ENCODE measurements around the gene CHD5. TPM values are rescaled to one million over a fixed set of nuclear protein-coding genes. Genes with fewer than 3 reads are reported as not detected.
A peak's percentile ranks its signal among the peaks of the same experiment; 100 is the strongest.

The CHD5 gene
- total RNA-seq, 1 experiment from 2014 or later, result 1.6 TPM

DNA sequence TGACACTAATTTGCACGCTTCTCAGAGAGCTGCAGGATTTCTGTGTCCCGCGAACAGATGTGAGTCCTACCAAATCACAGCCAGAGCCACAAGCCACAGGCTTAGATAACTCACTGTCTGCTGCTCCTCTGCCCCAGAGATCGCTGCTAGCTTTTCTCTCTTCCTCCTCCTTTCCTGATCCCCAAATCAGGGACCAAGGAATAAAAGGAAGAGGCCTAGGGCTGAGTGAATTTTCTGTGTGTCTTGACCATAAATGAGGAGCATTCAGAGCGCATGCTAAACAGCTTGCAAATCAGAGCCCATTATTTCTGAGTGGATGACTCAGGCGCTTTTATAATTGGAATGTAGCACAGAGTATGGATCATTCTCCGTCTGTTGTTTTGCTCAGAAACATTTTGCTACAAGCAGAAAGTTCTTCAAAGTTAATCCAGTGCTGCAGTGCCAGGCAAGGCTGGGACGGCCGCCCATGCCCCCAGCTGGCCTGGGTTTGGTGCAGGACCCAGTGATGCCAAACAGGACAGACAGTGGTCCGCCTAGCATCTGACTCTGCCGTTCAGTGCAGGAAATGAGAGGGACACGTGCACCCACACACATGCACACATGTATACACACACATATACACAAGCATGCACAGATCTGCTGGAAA is 96.2 kb downstream of the CHD5 start:
- no peak overlapping the region for H3K27ac ChIP-seq (ENCODE audit: insufficient read length, low read depth, low read length)
- peak overlapping the region; percentile 44 to 64 (median 51); a peak in 3 of 7 replicates for H3K27ac Mint-ChIP-seq
- no peaks in the 10 kb centered on the region for H3K4me1 ChIP-seq (ENCODE audit: insufficient read depth, low read length)
- H3K14ac ChIP-seq (ENCODE audit: insufficient read depth, low read length), result no peak overlapping the region
- no peak for TF ChIP-seq CTCF (conservative IDR thresholded peaks at IDR 0.05)
- no peaks in the 10 kb centered on the region for H3K36me3 Mint-ChIP-seq (ENCODE audit: insufficient read depth in 1 of 3, low read depth in 3 of 3)
- no peak overlapping the region for H2BK5ac ChIP-seq (ENCODE audit: insufficient read length, low read length)
- H2BK120ac ChIP-seq (ENCODE audit: low read depth, low read length, poor library complexity, severe bottlenecking), result no peak overlapping the region
- H3K18ac ChIP-seq (ENCODE audit: insufficient read length, low read depth, low read length), result no peak overlapping the region
- no peak overlapping the region for H2AK5ac ChIP-seq (ENCODE audit: insufficient read length, low read length)
- H3K79me2 ChIP-seq (ENCODE audit: insufficient read depth, low read length), result no peaks in the 10 kb centered on the region
- no peak overlapping the region for H3K56ac ChIP-seq (ENCODE audit: insufficient read length, low read depth, low read length)
- no peaks in the 10 kb centered on the region for H3K79me1 ChIP-seq (ENCODE audit: insufficient read depth, low read depth, low read length, poor library complexity, severe bottlenecking)
- no peak overlapping the region for H3K23ac ChIP-seq (ENCODE audit: insufficient read length, low read depth, low read length)
- H2BK20ac ChIP-seq (ENCODE audit: low read depth, low read length, poor library complexity, severe bottlenecking), result no peak overlapping the region
- H4K5ac ChIP-seq (ENCODE audit: insufficient read length, low read depth, low read length), result no peak overlapping the region
- H3K23me2 ChIP-seq (ENCODE audit: insufficient read length, low read depth, low read length, poor library complexity, severe bottlenecking), result no peaks in the 10 kb centered on the region
- H3K27me3 ChIP-seq (ENCODE audit: insufficient read depth, low read length), result no peaks in the 10 kb centered on the region
- H3K9me3 Mint-ChIP-seq, result no peaks in the 10 kb centered on the region
- H2AFZ ChIP-seq (ENCODE audit: low read length), result no peak overlapping the region
- no peak overlapping the region for H4K91ac ChIP-seq (ENCODE audit: insufficient read length, low read depth, low read length)
- H4K8ac ChIP-seq (replicated peaks; ENCODE audit: insufficient read length, low read depth, low read length), result no peak overlapping the region
- no peak for DNase-seq
- no CpG with 5 or more reads among the region's 12 CpGs for WGBS (ENCODE audit: extremely low coverage, insufficient read length, low lambda C conversion rate)
- no peak overlapping the region for H3T11ph ChIP-seq (ENCODE audit: low read length)
- peaks cover 7 to 19% of the 10 kb centered on the region in 2 experiments for H3K4me1 Mint-ChIP-seq
- H2BK12ac ChIP-seq (ENCODE audit: insufficient read length, low read depth, low read length), result no peak overlapping the region
- no peaks in the 10 kb centered on the region for H3K9me3 ChIP-seq (ENCODE audit: control insufficient read depth, low read depth, low read length)
- no peak overlapping the region for H2BK15ac ChIP-seq (ENCODE audit: low read depth, low read length)
- H3K27me3 Mint-ChIP-seq (ENCODE audit: low read depth), result no peaks in the 10 kb centered on the region
- H3K4me2 ChIP-seq (ENCODE audit: insufficient read depth, insufficient read length, low read length), result no peak overlapping the region
- no peaks in the 10 kb centered on the region for H4K20me1 ChIP-seq (ENCODE audit: control insufficient read depth, insufficient read depth, insufficient read length)
- H3K4ac ChIP-seq (ENCODE audit: low read depth, low read length), result no peak overlapping the region
- H3K9ac ChIP-seq (ENCODE audit: extremely low read depth, insufficient read length, low read length), result no peak overlapping the region
- H3K4me3 Mint-ChIP-seq, result peak overlapping the region in 1 of 2 experiments; percentile 3; a peak in 1 of 5 replicates
